HEK293 (cell line): ENCODE measurements around the gene SKA2.

Experiments
- RBAK ChIP-seq: fragments of 450-650 bp; formaldehyde crosslinking; IDR thresholded peaks from 2 replicates; pipeline ENCODE4 v1.5.1; 2016; ENCODE audit warnings: missing biosample characterization, missing genetic modification characterization
- SP3 ChIP-seq: fragments of 450-650 bp; formaldehyde crosslinking; IDR thresholded peaks from 2 replicates; pipeline ENCODE4 v1.5.1; 2016; ENCODE audit warnings: missing biosample characterization, missing genetic modification characterization
- ZBTB17 ChIP-seq: fragments of 450-650 bp; formaldehyde crosslinking; IDR thresholded peaks from 2 replicates; pipeline ENCODE4 v1.5.1; 2016; ENCODE audit warnings: missing biosample characterization, missing genetic modification characterization
- ZBTB21 ChIP-seq: fragments of 450-650 bp; formaldehyde crosslinking; IDR thresholded peaks from 2 replicates; pipeline ENCODE4 v1.5.1; 2017; ENCODE audit warnings: missing biosample characterization, missing genetic modification characterization
- ZBTB26 ChIP-seq: fragments of 450-650 bp; formaldehyde crosslinking; optimal IDR thresholded peaks from 2 replicates; pipeline ENCODE3; 2016; ENCODE audit warnings: missing biosample characterization, mild to moderate bottlenecking, missing genetic modification characterization
- ZBTB49 ChIP-seq: fragments of 450-650 bp; formaldehyde crosslinking; IDR thresholded peaks from 2 replicates; pipeline ENCODE4 v1.5.1; 2016; ENCODE audit warnings: missing biosample characterization, missing genetic modification characterization, low read depth
- ZFHX2 ChIP-seq: fragments of 450-650 bp; formaldehyde crosslinking; conservative IDR thresholded peaks from 2 replicates; pipeline ENCODE4 v1.5.1; 2016; ENCODE audit warnings: missing biosample characterization, missing genetic modification characterization
- ZNF112 ChIP-seq: fragments of 450-650 bp; formaldehyde crosslinking; IDR thresholded peaks from 2 replicates; pipeline ENCODE4 v1.5.0; 2017; ENCODE audit warnings: missing biosample characterization, missing genetic modification characterization
- ZNF221 ChIP-seq: fragments of 450-650 bp; formaldehyde crosslinking; IDR thresholded peaks from 2 replicates; pipeline ENCODE4 v1.5.1; 2017; ENCODE audit warnings: missing biosample characterization, missing genetic modification characterization, borderline replicate concordance
- ZNF23 ChIP-seq: fragments of 450-650 bp; formaldehyde crosslinking; IDR thresholded peaks from 2 replicates; pipeline ENCODE4 v1.5.1; 2016; ENCODE audit warnings: missing biosample characterization, missing genetic modification characterization, borderline replicate concordance
- ZNF266 ChIP-seq: fragments of 450-650 bp; formaldehyde crosslinking; IDR thresholded peaks from 2 replicates; pipeline ENCODE4 v1.5.1; 2016; ENCODE audit warnings: missing biosample characterization, missing genetic modification characterization, low read depth
- ZNF292 ChIP-seq: fragments of 450-650 bp; formaldehyde crosslinking; IDR thresholded peaks from 2 replicates; pipeline ENCODE4 v1.5.1; 2016; ENCODE audit warnings: low read depth, missing biosample characterization, missing genetic modification characterization, borderline replicate concordance
- ZNF473 ChIP-seq: fragments of 450-650 bp; formaldehyde crosslinking; IDR thresholded peaks from 2 replicates; pipeline ENCODE4 v1.5.1; 2017; ENCODE audit warnings: missing biosample characterization, missing genetic modification characterization
- ZNF501 ChIP-seq: fragments of 450-650 bp; formaldehyde crosslinking; IDR thresholded peaks from 2 replicates; pipeline ENCODE4 v1.5.1; 2016; ENCODE audit warnings: missing biosample characterization, missing genetic modification characterization
- ZNF510 ChIP-seq: fragments of 450-650 bp; formaldehyde crosslinking; IDR thresholded peaks from 2 replicates; pipeline ENCODE4 v1.5.1; 2018; ENCODE audit warnings: mild to moderate bottlenecking, missing genetic modification characterization, missing biosample characterization; ENCODE audit not compliant: insufficient replicate concordance
- ZNF530 ChIP-seq: fragments of 450-650 bp; formaldehyde crosslinking; IDR thresholded peaks from 2 replicates; pipeline ENCODE4 v1.5.1; 2016; ENCODE audit warnings: low read depth, missing biosample characterization, missing genetic modification characterization
- ZNF555 ChIP-seq: fragments of 450-650 bp; formaldehyde crosslinking; conservative IDR thresholded peaks from 2 replicates; pipeline ENCODE4 v1.5.1; 2017; ENCODE audit warnings: missing biosample characterization, mild to moderate bottlenecking, missing genetic modification characterization, inconsistent platforms
- ZNF600 ChIP-seq: fragments of 450-650 bp; formaldehyde crosslinking; IDR thresholded peaks from 2 replicates; pipeline ENCODE4 v1.5.1; 2016; ENCODE audit warnings: missing biosample characterization, missing genetic modification characterization
- ZNF621 ChIP-seq: fragments of 450-650 bp; formaldehyde crosslinking; IDR thresholded peaks from 2 replicates; pipeline ENCODE4 v1.5.1; 2017; ENCODE audit warnings: missing biosample characterization, missing genetic modification characterization
- ZNF658 ChIP-seq: fragments of 450-650 bp; formaldehyde crosslinking; IDR thresholded peaks from 2 replicates; pipeline ENCODE4; 2016; ENCODE audit warnings: missing biosample characterization, missing genetic modification characterization
- ZNF670 ChIP-seq: fragments of 450-650 bp; formaldehyde crosslinking; IDR thresholded peaks from 2 replicates; pipeline ENCODE4 v1.5.1; 2016; ENCODE audit warnings: missing biosample characterization, missing genetic modification characterization, low read depth
- ZNF792 ChIP-seq: fragments of 450-650 bp; formaldehyde crosslinking; IDR thresholded peaks from 2 replicates; pipeline ENCODE4 v1.5.1; 2016; ENCODE audit warnings: missing biosample characterization, missing genetic modification characterization
- ZNF837 ChIP-seq: fragments of 450-650 bp; formaldehyde crosslinking; IDR thresholded peaks from 2 replicates; pipeline ENCODE4 v1.5.1; 2016; ENCODE audit warnings: missing biosample characterization, missing genetic modification characterization
- ZSCAN23 ChIP-seq: fragments of 450-650 bp; formaldehyde crosslinking; IDR thresholded peaks from 2 replicates; pipeline ENCODE4 v1.5.1; 2016; ENCODE audit warnings: missing biosample characterization, missing genetic modification characterization
- ZSCAN5A ChIP-seq: fragments of 450-650 bp; formaldehyde crosslinking; IDR thresholded peaks from 2 replicates; pipeline ENCODE4 v1.5.1; 2016; ENCODE audit warnings: missing biosample characterization, missing genetic modification characterization
- TF ChIP-seq, protein P1 (sequence below): fragments of 450-650 bp; formaldehyde crosslinking; IDR thresholded peaks from 2 replicates; pipeline ENCODE4 v1.5.1; 2016; ENCODE audit warnings: missing biosample characterization, missing genetic modification characterization
- TF ChIP-seq, protein P2 (sequence below): fragments of 450-650 bp; formaldehyde crosslinking; IDR thresholded peaks from 2 replicates; pipeline ENCODE4 v1.5.1; 2016; ENCODE audit warnings: missing biosample characterization, missing genetic modification characterization
- TF ChIP-seq, protein P3 (sequence below): fragments of 450-650 bp; formaldehyde crosslinking; IDR thresholded peaks from 2 replicates; pipeline ENCODE4 v1.5.0; 2017; ENCODE audit warnings: missing biosample characterization, missing genetic modification characterization, borderline replicate concordance

SKA2 gene

DNA sequence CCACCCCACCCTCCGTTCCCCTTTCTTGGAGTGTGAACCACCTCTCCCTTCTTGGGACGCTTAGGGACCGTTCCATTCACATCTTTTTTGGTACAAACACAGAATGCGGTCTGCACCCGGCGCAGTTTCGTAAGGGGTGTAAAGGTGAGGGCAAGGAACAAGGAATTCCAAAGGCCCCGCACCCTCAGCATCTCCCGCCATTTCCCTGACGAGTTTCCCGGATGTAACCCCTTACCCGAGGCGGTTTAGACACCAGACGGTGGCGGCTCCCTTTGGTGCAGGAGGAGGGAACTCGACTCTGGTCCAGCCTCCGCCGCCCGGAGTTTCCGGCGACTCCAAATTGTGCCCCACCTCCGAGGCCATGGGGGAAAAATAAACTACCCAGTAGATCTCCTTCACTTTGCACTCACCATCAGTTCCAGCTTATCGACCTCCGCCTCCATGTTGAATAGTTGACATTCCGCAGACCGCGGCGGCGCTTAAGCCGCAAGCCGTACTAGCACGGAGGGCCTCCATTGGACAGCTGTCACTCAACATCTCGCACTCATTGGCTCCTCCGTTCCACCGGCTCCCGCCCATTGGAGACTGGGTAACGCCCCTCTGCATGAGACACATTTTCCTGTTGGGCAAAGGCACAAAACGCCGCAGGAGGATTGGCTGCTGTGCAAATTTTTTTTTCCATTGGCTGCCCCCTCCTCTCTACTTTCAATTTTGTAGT is at the start of gene SKA2 (continued):
- TF ChIP-seq, protein P1, sequence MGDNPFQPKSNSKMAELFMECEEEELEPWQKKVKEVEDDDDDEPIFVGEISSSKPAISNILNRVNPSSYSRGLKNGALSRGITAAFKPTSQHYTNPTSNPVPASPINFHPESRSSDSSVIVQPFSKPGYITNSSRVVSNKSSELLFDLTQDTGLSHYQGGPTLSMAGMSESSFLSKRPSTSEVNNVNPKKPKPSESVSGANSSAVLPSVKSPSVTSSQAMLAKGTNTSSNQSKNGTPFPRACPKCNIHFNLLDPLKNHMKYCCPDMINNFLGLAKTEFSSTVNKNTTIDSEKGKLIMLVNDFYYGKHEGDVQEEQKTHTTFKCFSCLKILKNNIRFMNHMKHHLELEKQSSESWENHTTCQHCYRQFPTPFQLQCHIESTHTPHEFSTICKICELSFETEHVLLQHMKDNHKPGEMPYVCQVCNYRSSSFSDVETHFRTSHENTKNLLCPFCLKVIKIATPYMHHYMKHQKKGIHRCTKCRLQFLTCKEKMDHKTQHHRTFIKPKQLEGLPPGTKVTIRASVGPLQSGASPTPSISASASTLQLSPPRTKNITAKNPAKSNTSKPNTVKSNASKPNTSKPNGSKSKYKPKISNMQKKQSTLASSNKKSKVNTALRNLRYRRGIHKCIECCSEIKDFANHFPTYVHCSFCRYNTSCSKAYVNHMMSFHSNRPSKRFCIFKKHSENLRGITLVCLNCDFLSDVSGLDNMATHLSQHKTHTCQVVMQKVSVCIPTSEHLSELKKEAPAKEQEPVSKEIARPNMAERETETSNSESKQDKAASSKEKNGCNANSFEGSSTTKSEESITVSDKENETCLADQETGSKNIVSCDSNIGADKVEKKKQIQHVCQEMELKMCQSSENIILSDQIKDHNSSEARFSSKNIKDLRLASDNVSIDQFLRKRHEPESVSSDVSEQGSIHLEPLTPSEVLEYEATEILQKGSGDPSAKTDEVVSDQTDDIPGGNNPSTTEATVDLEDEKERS (tag by site-specific recombination), result no peak
- no peak for TF ChIP-seq ZBTB17 (tag by site-specific recombination)
- TF ChIP-seq, protein P2, sequence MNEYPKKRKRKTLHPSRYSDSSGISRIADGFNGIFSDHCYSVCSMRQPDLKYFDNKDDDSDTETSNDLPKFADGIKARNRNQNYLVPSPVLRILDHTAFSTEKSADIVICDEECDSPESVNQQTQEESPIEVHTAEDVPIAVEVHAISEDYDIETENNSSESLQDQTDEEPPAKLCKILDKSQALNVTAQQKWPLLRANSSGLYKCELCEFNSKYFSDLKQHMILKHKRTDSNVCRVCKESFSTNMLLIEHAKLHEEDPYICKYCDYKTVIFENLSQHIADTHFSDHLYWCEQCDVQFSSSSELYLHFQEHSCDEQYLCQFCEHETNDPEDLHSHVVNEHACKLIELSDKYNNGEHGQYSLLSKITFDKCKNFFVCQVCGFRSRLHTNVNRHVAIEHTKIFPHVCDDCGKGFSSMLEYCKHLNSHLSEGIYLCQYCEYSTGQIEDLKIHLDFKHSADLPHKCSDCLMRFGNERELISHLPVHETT (tag by site-specific recombination), result peak; percentile 54
- TF ChIP-seq ZNF530 (tag by site-specific recombination), result no peak
- TF ChIP-seq SP3 (tag by site-specific recombination), result peak; percentile 96
- no peak for TF ChIP-seq ZBTB21 (tag by site-specific recombination)
- no peak for TF ChIP-seq ZNF670 (tag by site-specific recombination)
- no peak for TF ChIP-seq RBAK (tag by site-specific recombination)
- TF ChIP-seq ZNF221, result no peak
- TF ChIP-seq, protein P3, sequence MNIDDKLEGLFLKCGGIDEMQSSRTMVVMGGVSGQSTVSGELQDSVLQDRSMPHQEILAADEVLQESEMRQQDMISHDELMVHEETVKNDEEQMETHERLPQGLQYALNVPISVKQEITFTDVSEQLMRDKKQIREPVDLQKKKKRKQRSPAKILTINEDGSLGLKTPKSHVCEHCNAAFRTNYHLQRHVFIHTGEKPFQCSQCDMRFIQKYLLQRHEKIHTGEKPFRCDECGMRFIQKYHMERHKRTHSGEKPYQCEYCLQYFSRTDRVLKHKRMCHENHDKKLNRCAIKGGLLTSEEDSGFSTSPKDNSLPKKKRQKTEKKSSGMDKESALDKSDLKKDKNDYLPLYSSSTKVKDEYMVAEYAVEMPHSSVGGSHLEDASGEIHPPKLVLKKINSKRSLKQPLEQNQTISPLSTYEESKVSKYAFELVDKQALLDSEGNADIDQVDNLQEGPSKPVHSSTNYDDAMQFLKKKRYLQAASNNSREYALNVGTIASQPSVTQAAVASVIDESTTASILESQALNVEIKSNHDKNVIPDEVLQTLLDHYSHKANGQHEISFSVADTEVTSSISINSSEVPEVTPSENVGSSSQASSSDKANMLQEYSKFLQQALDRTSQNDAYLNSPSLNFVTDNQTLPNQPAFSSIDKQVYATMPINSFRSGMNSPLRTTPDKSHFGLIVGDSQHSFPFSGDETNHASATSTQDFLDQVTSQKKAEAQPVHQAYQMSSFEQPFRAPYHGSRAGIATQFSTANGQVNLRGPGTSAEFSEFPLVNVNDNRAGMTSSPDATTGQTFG (tag by site-specific recombination), result no peak
- no peak for TF ChIP-seq ZNF555 (tag by site-specific recombination)
- TF ChIP-seq ZNF473, result no peak
- no peak for TF ChIP-seq ZNF112 (tag by site-specific recombination)
- TF ChIP-seq ZBTB26 (tag by site-specific recombination), result peak; percentile 47
- no peak for TF ChIP-seq ZNF792
- TF ChIP-seq ZNF501 (tag by site-specific recombination), result peak; percentile 65; the same call in 1 of the 2 replicates
- TF ChIP-seq ZSCAN5A (tag by site-specific recombination), result 0 out of 2 replicates have a peak, but pooled peaks have one; percentile 53
- TF ChIP-seq ZNF23 (tag by site-specific recombination), result no peak
- no peak for TF ChIP-seq ZBTB49
- no peak for TF ChIP-seq ZNF510 (tag by site-specific recombination)
- TF ChIP-seq ZNF266, result no peak
- no peak for TF ChIP-seq ZNF837 (tag by site-specific recombination)
- TF ChIP-seq ZNF600 (tag by site-specific recombination), result no peak
- no peak for TF ChIP-seq ZNF292 (tag by site-specific recombination)
- no peak for TF ChIP-seq ZNF621 (tag by site-specific recombination)
- no peak for TF ChIP-seq ZNF658 (tag by site-specific recombination)
- TF ChIP-seq ZFHX2 (tag by site-specific recombination), result no peak
- TF ChIP-seq ZSCAN23 (tag by site-specific recombination), result no peak; the same call in 1 of the 2 replicates
